AG09319 (cell line): ENCODE results near the gene NKX6-2.

Experiments
- DNase-seq: peaks from one replicate; pipeline ENCODE4 v3.0.0-alpha.2; 2010; ENCODE audit warnings: low read depth; ENCODE audit errors: extremely low read depth
- TF ChIP-seq, protein P1 (sequence below): IDR thresholded peaks from 2 replicates; pipeline ENCODE4 v1.5.1; 2011; ENCODE audit warnings: low read depth, mild to moderate bottlenecking, inconsistent platforms, low read length, moderate library complexity

Gene NKX6-2

DNA sequence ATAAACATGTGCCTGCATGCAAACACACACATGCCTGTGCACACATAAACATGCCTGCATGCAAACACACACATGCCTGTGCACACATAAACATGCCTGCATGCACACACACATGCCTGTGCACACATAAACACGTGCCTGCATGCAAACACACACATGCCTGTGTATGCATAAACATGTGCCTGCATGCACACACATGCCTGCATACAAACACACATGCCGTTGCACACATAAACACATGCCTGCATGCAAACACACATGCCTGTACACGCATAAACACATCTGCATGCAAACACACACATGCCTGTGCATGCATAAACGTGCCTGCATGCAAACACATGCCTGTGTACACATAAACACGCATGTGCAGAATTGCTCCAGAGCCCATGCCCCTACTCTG, 22.4 kb downstream of the NKX6-2 start:
- TF ChIP-seq, protein P1, sequence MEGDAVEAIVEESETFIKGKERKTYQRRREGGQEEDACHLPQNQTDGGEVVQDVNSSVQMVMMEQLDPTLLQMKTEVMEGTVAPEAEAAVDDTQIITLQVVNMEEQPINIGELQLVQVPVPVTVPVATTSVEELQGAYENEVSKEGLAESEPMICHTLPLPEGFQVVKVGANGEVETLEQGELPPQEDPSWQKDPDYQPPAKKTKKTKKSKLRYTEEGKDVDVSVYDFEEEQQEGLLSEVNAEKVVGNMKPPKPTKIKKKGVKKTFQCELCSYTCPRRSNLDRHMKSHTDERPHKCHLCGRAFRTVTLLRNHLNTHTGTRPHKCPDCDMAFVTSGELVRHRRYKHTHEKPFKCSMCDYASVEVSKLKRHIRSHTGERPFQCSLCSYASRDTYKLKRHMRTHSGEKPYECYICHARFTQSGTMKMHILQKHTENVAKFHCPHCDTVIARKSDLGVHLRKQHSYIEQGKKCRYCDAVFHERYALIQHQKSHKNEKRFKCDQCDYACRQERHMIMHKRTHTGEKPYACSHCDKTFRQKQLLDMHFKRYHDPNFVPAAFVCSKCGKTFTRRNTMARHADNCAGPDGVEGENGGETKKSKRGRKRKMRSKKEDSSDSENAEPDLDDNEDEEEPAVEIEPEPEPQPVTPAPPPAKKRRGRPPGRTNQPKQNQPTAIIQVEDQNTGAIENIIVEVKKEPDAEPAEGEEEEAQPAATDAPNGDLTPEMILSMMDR, result no peak
- no peak for DNase-seq

DNA sequence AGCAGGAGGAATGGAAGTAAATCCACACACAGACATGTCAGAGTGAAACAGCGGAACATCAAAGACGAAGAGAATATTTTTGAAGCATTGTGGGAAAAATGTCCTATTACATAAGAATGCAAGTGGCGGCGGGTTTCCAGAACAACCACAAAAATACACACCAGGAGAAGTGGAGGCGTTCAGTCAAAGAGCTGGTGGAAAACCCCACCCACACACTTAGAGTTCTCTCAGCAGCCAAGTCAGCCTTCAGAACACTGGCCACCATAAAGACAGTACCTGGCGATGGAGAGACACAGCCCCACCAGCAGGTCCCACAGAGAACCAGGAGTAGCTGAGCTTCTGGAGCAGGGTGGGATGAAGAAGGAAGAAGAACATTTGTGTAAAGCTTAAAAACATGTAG, 23.7 kb downstream of the NKX6-2 start:
- DNase-seq, result no peak
- TF ChIP-seq, protein P1, result no peak

DNA sequence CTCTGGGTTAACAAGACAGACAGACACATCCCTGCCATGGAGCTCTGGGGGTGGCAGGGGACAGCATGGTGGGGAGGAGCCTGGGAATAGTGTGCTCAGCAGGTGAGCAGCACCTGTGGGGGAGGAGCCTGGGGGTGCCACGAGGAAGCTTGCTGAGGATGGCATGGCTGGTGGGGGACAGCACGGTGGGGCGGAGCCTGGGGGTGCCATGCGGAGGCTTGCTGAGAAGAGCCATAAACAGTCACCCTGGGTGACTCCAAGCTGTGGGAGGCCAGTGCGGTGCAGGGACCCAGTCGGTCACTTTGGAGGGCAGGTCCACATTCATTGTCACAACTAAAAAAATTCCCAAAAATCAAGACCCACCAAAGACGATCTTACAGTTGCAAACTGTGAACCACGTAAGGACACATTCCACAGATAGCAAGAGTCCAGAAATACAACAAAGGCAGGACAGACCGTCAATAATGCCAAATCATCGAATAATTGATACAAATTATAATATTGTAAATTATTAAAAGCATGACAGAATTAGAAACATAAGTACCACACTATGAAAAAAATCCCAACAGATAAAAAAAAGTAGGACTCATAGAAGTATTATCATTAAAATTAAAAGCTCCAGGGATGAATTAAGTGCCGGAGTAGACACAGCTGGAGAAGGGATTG, 24.4 kb downstream of the NKX6-2 start:
- TF ChIP-seq, protein P1, result no peak
- DNase-seq, result no peak

DNA sequence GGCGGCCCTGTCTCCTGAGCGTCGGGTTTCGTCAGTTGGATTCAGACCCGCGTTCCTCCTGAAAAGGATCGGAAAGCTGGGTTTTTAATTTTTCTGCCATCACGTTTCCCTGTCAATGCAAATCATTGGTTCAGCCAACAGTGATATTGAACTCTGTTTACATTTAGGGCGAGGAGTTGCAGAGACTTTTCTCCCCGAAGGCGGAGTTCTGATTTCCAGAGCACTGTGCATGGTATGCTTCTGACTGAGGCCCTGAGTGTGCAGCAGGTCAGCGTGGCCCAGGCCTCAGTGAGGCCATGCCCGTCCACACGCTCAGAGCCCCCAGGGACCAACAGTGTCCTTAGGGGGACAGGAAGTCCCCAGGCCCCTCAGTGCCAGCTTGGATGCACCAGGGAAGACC, 27.1 kb downstream of the NKX6-2 start:
- TF ChIP-seq, protein P1, result no peak
- DNase-seq, result no peak

DNA sequence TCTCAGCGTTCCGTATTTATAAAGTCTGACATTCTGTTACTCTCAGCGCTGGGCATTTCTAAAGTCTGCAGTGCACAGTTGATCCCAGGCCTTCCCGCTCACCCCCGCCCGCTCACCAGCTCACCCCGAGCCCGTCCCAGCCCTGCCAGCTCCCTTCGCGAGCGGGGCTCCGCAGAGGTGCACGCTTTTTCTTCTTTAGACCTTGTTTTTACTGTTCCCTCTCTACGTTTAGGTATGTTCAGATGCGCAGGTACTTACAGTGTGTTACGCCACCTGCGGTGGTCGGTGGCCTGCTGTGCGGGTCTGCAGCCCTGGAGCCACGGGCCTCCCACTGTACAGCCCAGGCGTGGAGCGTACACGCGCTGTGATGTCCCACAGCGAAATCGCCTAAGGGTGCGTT, 28.8 kb downstream of the NKX6-2 start:
- DNase-seq, result no peak
- TF ChIP-seq, protein P1, result no peak

DNA sequence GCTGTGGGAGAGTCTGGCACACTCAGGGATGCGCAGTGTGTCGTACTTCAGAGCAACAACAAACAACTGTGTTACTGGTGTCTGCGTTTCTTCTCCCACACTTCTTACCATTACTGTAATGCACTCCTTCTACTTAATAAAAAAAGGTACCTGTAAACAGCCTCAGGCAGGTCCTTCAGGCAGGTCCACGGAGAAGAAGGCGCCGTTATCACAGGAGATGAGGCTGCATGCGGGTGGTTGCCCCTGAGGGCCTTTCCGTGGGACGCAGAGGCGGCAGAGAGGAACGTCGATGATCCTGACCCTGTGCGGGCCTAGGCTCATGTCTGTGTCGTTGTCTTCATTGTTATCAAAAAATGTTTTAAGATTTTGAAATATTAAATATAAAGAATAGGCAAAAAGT, 29.4 kb downstream of the NKX6-2 start:
- no peak for DNase-seq
- TF ChIP-seq, protein P1, result no peak

DNA sequence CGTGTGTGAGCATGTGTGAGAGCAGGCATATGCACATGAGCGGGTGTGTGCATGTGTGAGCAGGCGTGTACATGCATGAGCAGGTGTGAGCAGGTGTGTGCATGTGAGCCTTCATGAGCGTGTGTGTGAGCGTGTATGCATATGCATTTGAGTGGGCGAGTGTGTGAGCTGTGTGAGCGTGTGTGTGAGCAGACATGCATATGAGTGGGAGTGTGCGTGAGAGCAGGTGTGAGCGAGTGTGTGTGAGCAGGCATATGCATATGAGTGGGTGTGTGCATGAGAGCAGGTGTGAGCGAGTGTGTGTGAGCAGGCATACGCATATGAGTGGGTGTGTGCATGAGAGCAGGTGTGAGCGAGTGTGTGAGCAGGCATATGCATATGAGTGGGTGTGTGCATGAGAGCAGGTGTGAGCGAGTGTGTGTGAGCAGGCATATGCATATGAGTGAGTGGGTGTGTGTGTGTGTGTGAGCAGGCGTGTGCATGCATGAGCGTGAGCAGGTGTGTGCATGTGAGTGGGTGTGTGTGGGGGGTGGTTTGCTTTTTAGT, 30.7 kb downstream of the NKX6-2 start:
- DNase-seq, result no peak
- TF ChIP-seq, protein P1, result no peak
